OCI-LY1 (cell line): ENCODE results near the gene ALDOA.

Source experiments
- H2AFZ ChIP-seq: fragments of 200-600 bp; sonication (generic), shearing (Covaris generic); 2 replicates; pipeline ENCODE4 v1.6.0; 2014; ENCODE audit warnings: antibody characterized with exemption, mild to moderate bottlenecking, low read length
- H3F3A ChIP-seq: fragments of 200-600 bp; sonication (generic), shearing (Covaris generic); 2 replicates; pipeline ENCODE4 v1.6.0; 2014; ENCODE audit warnings: mild to moderate bottlenecking, antibody characterized with exemption, low read length, moderate library complexity; ENCODE audit not compliant: insufficient read depth
- H3K27ac ChIP-seq: fragments of 200-600 bp; sonication (generic); 2 replicates; pipeline ENCODE4 v1.5.1; 2014; ENCODE audit warnings: low read length, mixed run types, mild to moderate bottlenecking, low read depth; ENCODE audit not compliant: poor library complexity, severe bottlenecking
- H3K27me3 ChIP-seq: fragments of 200-600 bp; sonication (generic); 2 replicates; pipeline ENCODE4 v1.6.0; 2014; ENCODE audit warnings: antibody characterized with exemption, mild to moderate bottlenecking, low read length, moderate library complexity; ENCODE audit not compliant: insufficient read depth
- H3K36me3 ChIP-seq: fragments of 200-600 bp; sonication (generic); 2 replicates; pipeline ENCODE4 v1.6.1; 2014; ENCODE audit warnings: mild to moderate bottlenecking, antibody characterized with exemption, low read length, moderate library complexity, mixed read lengths; ENCODE audit not compliant: insufficient read depth
- H3K4me1 ChIP-seq: fragments of 200-600 bp; sonication (generic); 2 replicates; pipeline ENCODE4 v1.5.1; 2014; ENCODE audit warnings: mild to moderate bottlenecking, low read length, moderate library complexity; ENCODE audit not compliant: insufficient read depth, severe bottlenecking
- H3K4me2 ChIP-seq: fragments of 200-600 bp; sonication (generic), shearing (Covaris generic); 2 replicates; pipeline ENCODE4 v1.6.1; 2014; ENCODE audit warnings: low read length
- H3K4me3 ChIP-seq: fragments of 200-600 bp; sonication (generic); 2 replicates; pipeline ENCODE4 v1.5.1; 2014; ENCODE audit warnings: low read length, low read depth, mild to moderate bottlenecking, mixed read lengths; ENCODE audit not compliant: poor library complexity, severe bottlenecking
- H3K79me2 ChIP-seq: fragments of 200-600 bp; shearing (Covaris generic); 2 replicates; pipeline ENCODE4 v1.6.1; 2016; ENCODE audit warnings: mixed run types, low read length, mixed read lengths; ENCODE audit not compliant: insufficient read depth
- H3K9ac ChIP-seq: fragments of 200-600 bp; sonication (generic), shearing (Covaris generic); 2 replicates; pipeline ENCODE4 v1.6.1; 2014; ENCODE audit warnings: mild to moderate bottlenecking, low read length, mixed read lengths
- H3K9me2 ChIP-seq: fragments of 200-600 bp; sonication (generic), shearing (Covaris generic); 2 replicates; pipeline ENCODE4 v1.6.1; 2014; ENCODE audit warnings: low read depth, mild to moderate bottlenecking, low read length, mixed read lengths
- H3K9me3 ChIP-seq: fragments of 200-600 bp; shearing (Covaris generic); 2 replicates; pipeline ENCODE4 v1.6.1; 2014; ENCODE audit warnings: low read length, mixed read lengths
- H4K20me1 ChIP-seq: fragments of 200-600 bp; sonication (generic), shearing (Covaris generic); 2 replicates; pipeline ENCODE4 v1.6.0; 2016; ENCODE audit warnings: mild to moderate bottlenecking, low read length; ENCODE audit not compliant: insufficient read depth
- EZH2 ChIP-seq: fragments of 200-600 bp; sonication (generic), shearing (Covaris generic); IDR thresholded peaks from 2 replicates; pipeline ENCODE4 v1.8.0; 2017; ENCODE audit warnings: borderline replicate concordance, mixed run types, mild to moderate bottlenecking, antibody characterized with exemption, low read length, moderate library complexity, mixed read lengths
- TF ChIP-seq, protein P1 (sequence below): fragments of 200-600 bp; sonication (generic), shearing (Covaris generic); IDR thresholded peaks from 2 replicates; pipeline ENCODE4 v1.5.1; 2017; ENCODE audit warnings: mild to moderate bottlenecking, antibody characterized with exemption, low read length, moderate library complexity, mixed read lengths

ALDOA gene

DNA sequence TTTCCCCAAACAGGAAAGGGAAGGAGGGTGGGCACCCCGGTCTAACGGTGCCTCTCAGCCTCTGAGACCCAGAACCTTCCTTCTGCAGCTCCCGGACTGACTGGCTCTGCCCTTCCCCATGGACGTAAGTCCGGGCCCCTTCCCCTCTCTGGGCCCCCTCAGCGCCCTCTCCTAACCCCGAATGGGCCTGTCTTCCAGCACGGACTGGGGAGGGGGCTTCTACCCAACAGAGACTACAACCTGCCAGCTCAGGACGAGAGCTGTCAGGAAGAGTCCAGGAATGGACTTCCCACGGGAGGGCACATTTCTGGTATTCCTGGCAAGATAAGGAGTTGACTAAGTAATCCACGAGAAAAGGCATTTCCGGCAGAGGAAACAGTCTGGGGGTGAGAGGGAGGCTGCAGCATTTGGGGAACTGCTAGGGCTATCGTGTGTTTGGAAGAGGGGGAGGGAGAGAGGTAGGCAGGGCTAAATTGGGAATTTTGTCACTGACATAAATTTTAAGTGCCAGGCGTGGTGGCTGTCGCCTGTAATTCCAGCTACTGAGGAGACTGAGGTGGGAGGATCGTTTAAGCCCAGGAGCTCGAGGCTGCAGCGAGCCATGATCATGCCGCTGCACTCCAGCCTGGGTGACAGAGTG lies 12.1 kb upstream of the ALDOA start:
- no peaks in the 10 kb centered on the region for H3K79me2 ChIP-seq
- no peaks in the 10 kb centered on the region for H3F3A ChIP-seq
- H3K27ac ChIP-seq: peak overlapping the region; percentile 4
- H3K9me3 ChIP-seq: no peaks in the 10 kb centered on the region
- H3K4me3 ChIP-seq: peak overlapping the region; percentile 72
- H3K27me3 ChIP-seq: no peaks in the 10 kb centered on the region; the same call in 1 of the 2 replicates
- TF ChIP-seq, protein P1, sequence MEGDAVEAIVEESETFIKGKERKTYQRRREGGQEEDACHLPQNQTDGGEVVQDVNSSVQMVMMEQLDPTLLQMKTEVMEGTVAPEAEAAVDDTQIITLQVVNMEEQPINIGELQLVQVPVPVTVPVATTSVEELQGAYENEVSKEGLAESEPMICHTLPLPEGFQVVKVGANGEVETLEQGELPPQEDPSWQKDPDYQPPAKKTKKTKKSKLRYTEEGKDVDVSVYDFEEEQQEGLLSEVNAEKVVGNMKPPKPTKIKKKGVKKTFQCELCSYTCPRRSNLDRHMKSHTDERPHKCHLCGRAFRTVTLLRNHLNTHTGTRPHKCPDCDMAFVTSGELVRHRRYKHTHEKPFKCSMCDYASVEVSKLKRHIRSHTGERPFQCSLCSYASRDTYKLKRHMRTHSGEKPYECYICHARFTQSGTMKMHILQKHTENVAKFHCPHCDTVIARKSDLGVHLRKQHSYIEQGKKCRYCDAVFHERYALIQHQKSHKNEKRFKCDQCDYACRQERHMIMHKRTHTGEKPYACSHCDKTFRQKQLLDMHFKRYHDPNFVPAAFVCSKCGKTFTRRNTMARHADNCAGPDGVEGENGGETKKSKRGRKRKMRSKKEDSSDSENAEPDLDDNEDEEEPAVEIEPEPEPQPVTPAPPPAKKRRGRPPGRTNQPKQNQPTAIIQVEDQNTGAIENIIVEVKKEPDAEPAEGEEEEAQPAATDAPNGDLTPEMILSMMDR: no peak
- no peak for TF ChIP-seq EZH2
- no peak overlapping the region for H2AFZ ChIP-seq
- no peaks in the 10 kb centered on the region for H3K9me2 ChIP-seq
- no peaks in the 10 kb centered on the region for H3K36me3 ChIP-seq
- H4K20me1 ChIP-seq: no peaks in the 10 kb centered on the region
- peak overlapping the region; percentile 72 for H3K9ac ChIP-seq
- peak overlapping the region; percentile 90 for H3K4me2 ChIP-seq
- H3K4me1 ChIP-seq: peaks cover 25% of the 10 kb centered on the region

DNA sequence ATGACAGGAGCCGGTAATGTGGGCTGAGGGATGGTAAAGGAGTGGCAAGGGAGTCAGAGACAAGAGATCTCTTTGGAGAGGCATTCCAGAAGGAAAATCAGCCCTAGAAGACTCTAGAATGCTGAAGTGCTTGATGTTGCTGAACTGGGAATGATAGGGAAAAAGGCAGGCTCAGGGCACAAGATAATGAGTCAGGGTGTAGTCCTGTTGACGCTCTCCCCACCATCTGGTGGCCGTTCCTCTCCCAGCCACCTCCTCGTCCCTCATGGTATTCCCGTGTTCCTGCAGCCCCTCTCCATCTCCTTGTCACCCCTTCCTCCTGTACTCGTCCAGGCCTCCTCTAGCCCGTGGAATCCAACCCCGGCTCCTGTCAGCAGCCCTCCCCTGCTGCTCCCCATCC lies 11.1 kb upstream of the ALDOA start:
- Histone ChIP-seq H2AFZ (no peak overlapping the region), H3F3A (no peaks in the 10 kb centered on the region), H3K4me2 (peak overlapping the region; percentile 14; the same call in 1 of the 2 replicates), H4K20me1 (no peaks in the 10 kb centered on the region), H3K4me3 (no peak overlapping the region), H3K4me1 (peaks cover 25% of the 10 kb centered on the region), H3K9ac (no peak overlapping the region), H3K27me3 (no peaks in the 10 kb centered on the region), H3K9me3 (no peaks in the 10 kb centered on the region), H3K9me2 (no peaks in the 10 kb centered on the region), H3K79me2 (no peaks in the 10 kb centered on the region), H3K36me3 (no peaks in the 10 kb centered on the region), H3K27ac (no peak overlapping the region)
- TF ChIP-seq EZH2: no peak
- TF ChIP-seq, protein P1: no peak

DNA sequence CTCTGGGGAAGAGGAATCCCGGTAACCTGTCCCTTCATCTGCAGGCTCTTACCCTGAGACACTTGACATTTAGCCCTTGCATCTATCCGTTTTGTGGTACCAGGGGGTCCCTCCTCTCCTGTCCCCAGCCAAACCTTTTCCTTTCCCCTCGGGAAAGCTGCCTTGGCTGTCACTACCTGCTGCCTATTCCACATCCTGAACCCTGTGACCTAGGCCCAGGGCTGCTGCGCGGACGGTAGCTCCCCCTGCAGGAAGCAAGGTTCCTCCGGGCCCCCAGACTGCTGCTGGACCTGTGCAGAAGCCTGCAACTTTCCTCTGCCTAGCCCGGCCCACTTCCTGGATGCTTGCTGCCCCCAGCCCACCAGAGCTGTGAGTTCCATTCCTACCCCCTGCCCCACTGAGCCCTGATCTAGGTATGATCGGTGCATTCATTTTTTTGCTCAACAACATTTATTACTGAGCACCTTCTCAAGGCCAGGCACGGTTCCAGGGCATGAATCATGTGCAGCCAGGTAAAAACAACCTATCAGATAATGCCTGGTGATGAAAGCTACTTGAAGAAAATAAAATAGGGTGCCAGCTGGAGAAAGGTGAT lies 10.5 kb upstream of the ALDOA start:
- TF ChIP-seq, protein P1: peak; percentile 87
- TF ChIP-seq EZH2: no peak
- Histone ChIP-seq H2AFZ (no peak overlapping the region), H3K9ac (no peak overlapping the region; the same call in 1 of the 2 replicates), H3K4me3 (no peak overlapping the region), H3F3A (no peaks in the 10 kb centered on the region), H3K79me2 (no peaks in the 10 kb centered on the region), H3K4me2 (peak overlapping the region; percentile 14; the same call in 1 of the 2 replicates), H3K9me3 (no peaks in the 10 kb centered on the region), H3K4me1 (peaks cover 25% of the 10 kb centered on the region), H3K9me2 (no peaks in the 10 kb centered on the region), H4K20me1 (no peaks in the 10 kb centered on the region), H3K36me3 (no peaks in the 10 kb centered on the region), H3K27ac (peak overlapping the region; percentile 1), H3K27me3 (no peaks in the 10 kb centered on the region)
